ENCODE data around the gene DHDH.
A peak's percentile ranks its signal among the peaks of the same experiment; 100 is the strongest.

Gene DHDH

DNA sequence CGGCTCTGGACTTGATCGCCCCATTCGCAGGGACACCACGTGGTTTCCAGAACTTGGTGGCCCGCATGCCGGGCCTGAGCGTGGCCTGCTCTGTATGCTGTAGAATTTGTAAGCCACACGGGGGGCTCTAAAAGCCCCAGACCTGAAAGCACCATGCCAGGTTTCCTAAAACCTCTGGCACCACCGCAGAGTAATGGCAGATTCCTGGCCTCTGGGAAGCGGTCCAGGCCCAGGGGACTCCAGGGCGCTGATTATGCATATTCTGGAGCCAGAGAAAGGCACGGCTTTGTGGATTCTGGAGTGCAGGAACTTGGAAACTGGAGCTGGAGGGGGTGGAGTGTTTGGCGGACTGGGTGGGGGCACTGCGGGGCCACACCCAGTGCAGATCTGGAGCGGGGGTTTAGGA lies 35.3 kb downstream of the DHDH start:
- no peak for DNase-seq

DNA sequence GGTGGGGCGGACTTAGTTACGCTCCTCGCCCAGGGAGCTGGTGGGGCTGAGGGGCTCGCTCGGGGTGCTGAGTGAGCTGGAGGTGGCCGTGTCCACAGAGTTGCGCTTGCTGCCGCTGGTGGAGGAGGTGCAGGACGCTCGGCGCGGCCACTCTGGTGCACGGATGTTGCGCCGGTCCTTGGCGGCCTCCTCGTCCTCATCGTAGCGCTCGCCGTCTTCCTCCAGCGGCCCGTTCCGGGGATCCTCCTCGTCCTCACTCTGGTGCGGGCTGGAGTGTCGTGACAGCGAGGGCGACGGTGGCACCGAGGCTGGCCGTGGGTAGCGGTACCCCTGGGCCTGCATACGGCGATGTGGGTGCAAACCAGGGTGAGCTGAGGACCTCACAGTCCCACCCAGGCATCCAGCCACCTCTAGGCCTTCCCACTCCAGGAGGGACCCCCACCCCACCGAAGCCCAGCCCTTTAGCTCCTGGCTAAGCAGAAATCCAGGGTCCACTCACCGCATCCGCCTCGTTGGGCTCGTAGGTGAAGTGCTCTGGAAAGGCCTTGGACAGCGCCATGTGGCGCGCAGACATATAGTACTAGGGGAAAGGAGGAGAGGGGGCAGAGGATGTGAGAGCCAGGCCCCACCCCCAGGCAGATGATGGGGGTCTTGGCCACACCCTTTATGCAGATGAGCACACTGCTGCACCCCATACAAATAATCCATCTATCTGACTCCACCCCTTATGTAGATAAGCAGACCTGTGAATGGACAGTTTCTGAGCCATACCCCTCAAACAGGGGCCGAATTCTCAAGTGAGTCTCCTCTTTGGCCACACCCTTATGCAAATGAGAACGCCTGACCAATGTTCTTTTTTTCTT lies 36.0 kb downstream of the DHDH start:
- no peak for DNase-seq

GRCh38 chr19:48970139-48970766 lies 36.8 kb downstream of the DHDH start:
- DNase-seq: no peak

DNA sequence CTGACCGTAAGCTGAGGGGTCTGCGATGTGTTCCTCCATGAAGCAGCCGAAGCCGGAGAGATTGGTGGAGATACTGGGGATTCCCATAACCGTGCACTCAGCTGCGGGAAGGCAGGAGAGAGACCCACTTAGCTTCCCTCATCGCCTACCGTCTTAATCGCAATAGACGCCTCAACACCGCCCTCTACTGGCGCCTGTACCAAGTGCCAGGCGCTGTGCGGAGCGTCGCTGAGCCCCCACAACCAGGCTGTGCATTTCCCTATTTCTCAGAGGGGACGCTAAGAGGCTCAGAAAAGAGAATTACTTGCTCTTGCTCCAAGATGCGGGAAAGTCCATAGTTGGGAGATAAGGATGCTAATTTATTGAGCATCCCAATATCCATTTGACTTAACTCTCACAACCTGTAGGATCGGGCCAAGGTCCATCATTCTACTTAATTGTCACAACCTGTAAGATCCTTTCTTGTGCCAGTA lies 37.5 kb downstream of the DHDH start:
- DNase-seq: peak; percentile 80

GRCh38 chr19:48975947-48976847 lies 42.7 kb downstream of the DHDH start:
- no peak for DNase-seq

GRCh38 chr19:48977061-48977460 lies 43.6 kb downstream of the DHDH start:
- no peak for DNase-seq

DNA sequence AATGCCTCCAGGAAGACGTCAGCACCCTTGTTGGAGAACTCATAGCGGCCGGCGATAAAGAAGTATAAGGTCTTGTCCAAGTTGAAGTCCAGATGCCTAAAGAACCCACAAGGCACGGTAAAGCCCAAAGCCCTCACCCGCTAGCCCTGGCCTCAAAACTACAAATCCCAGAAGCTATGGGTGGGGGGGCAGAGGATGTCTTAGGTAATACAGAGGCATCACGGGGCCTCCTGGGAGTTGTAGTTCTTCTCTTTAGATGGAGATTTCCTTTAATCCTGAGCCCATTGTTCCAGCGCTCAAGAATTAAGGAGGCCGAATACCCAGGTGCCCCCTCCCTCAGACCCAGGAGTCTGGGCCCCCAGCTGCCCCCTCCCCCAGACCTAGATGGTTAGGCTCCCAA lies 48.8 kb downstream of the DHDH start:
- no peak for DNase-seq

- DNase-seq: no peak
Observed at GRCh38 chr19:48985711-48986110, 52.2 kb downstream of the DHDH start.

DNA sequence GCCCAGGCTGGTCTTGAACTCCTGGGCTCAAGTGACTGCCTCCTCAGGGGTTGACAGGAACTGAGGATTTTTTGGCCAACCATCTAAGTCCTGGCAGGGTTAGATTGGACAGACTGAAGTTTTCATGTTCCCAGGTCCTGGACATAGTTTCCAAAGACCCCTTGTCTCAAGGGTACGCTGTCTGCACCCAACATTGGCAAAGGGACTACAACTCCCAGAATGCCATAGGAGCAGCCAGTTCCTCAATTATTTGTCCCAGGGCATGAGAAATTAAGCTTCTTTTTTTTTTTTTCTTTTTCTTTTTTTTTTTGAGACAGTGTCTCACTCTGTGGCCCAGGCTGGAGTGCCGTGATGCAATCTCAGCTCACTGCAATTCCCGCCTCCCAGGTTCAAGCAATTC lies 52.7 kb downstream of the DHDH start:
- DNase-seq: no peak

DNA sequence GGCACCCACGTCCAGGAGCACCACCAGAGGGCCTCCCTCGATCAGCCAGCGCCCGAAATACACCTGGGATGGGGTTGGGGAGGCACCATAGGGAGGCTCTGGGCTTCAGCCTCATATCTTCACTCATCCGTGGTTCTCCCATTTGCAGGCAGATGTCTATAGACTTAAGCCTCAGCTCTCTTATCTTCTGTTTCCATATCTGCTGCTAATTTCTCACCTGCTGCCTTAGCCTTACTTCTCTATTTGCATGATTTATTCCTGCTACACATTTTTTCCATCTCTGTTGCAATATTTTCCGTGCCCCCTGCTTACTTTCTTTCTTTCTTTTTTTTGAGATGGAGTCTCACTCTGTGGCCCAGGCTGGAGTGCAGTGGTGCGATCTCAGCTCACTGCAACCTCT lies 53.8 kb downstream of the DHDH start:
- no peak for DNase-seq

DNA sequence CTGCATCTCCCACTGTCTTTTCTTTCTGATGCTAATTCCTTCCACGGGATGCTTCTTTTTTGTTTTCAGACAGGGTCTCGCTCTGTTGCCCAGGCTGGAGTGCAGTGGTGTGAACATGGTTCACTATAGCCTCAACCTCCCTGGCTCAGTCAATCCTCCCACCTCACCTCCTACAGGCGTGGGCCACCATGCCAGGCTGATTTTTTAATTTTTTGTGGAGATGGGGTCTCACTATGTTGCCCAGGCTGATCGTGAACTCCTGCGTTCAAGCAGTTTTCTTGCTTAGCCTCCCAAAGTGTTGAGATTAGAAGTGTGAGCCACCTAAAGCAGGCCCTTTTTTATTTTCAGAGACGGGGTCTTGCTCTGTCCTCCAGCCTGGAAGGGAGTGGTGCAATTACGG lies 54.8 kb downstream of the DHDH start:
- no peak for DNase-seq

- no peak for DNase-seq
Observed at GRCh38 chr19:48988860-48989259, 55.4 kb downstream of the DHDH start.

DNA sequence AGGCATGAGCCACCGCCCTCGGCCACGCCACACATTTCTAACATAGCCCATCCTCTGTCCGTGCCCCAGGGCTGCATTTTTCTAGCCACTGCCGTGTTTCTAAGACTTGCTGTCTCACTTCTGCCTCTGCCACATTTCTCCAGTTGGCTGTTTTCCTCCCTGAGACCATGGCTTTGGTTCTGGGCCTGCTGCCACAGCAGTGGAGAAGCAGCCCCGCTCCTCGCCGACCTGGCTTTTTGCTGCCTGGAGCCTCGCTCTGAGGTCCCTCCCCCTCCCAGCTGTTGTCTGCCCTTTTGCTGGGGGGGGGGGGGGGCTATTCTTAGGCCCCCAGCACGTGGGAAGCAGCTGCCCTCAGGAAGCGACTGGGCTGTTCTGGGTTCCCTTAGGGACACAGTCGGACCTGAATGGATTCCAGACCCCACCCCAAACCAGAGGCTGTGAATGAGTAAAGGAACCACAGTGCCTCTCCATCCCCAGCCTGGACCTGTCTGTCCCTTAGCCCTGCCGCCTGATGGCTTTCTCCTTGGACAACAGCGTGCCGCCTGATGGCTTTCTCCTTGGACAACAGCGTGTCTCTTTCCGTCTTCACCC lies 56.3 kb downstream of the DHDH start:
- DNase-seq: no peak

DNA sequence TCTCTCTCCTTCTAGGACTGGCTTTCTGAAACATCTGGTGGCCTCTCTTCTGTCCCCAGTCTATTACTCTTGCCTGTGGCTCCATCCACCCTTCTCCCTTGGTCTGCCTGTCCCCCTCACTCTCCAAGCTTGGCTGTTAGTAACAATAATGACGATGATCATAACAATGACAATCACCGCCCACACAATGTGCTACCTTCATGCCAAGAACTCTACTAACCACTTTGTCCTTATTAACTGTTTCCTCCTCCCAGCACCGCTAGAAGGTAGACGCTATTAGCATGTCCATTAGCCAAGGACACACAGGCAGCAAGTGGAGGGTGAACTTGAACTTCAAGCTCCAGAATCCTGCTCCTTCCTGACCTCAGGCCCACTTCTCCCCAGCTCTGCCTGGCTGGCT lies 56.9 kb downstream of the DHDH start:
- no peak for DNase-seq

- DNase-seq: no peak
Observed at GRCh38 chr19:48991011-48991609, 57.6 kb downstream of the DHDH start.

GRCh38 chr19:48991873-48992580 lies 58.5 kb downstream of the DHDH start:
- no peak for DNase-seq

- no peak for DNase-seq
Observed at GRCh38 chr19:48992581-48993174, 59.2 kb downstream of the DHDH start.

DNA sequence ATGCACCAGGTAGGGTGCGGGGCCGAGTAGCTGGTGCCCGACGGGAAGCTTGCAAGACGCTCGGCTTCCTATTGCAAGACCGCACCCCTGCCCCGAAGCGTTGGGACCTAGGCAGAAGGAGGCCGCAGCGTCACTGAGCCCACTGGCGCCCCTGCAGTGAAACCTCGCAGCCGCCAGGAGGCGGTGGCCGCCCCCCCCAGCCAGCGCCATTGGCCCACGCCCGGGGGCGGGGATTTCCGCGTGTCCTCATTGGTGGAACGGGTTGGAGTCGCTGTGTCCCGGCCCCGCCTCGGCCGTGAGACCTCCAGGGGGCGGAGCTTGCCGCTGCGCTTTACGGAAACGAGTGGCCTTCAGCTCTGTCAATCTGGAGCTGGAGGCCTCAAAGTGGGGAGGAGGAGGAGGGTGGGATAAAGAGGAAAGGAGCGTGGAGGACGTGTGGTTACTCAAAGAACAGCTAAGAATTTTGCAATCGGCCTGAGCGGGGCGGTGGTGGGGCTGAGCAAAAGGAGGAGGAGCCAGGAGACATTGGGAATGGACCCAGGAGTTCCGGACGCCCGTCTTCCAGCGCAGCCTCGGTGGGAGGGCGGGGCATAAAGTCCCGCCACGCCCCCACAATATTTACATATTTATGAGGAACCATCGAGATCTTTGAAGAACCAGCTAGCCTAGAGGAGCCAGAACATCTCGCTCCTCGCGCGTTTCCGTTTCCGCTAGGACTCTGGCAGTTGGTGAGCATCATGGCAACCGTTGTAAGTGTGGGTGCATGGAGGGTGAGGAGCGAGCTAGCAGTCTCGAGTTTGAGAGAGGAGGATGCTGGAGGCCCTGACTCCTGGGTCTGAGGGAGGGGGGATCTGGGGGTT lies 59.9 kb downstream of the DHDH start, which contains the start of the genes GYS1 and RUVBL2:
Gene GYS1 (minus strand): TSS at position 135 of the 860 bp plus-strand sequence. CDS start 197 bp downstream, outside the sequence.
Gene RUVBL2 (plus strand): TSS at position 713 of the 860 bp plus-strand sequence. CDS start 25 bp downstream, at position 738.
- peak; percentile 99 for DNase-seq

- no peak for DNase-seq
Observed at GRCh38 chr19:48994035-48994386, 60.5 kb downstream of the DHDH start.
